MM.1S (cell line): ENCODE measurements around the gene INPP5F.

ENCODE experiments used
- DNase-seq: peaks from one replicate; pipeline ENCODE4 v3.0.0-alpha.2; 2015
- H2AFZ ChIP-seq: fragments of 300-600 bp; sonication (generic); 2 replicates; pipeline ENCODE4 v1.6.0; 2016; ENCODE audit warnings: antibody characterized with exemption, low read length
- H3F3A ChIP-seq: fragments of 300-600 bp; sonication (generic); 2 replicates; pipeline ENCODE4 v1.6.1; 2016; ENCODE audit warnings: mild to moderate bottlenecking, antibody characterized with exemption, low read length, moderate library complexity, mixed read lengths; ENCODE audit not compliant: insufficient read depth
- H3K27ac ChIP-seq: fragments of 300-600 bp; sonication (generic); 2 replicates; pipeline ENCODE4 v1.5.1; 2016; ENCODE audit warnings: mild to moderate bottlenecking, low read length
- H3K27me3 ChIP-seq: fragments of 300-600 bp; sonication (generic); replicated peaks from 2 replicates; pipeline ENCODE4 v1.6.0; 2016; ENCODE audit warnings: low read length; ENCODE audit not compliant: insufficient read depth
- H3K36me3 ChIP-seq: fragments of 300-600 bp; sonication (generic); replicated peaks from 2 replicates; pipeline ENCODE4 v1.6.1; 2016; ENCODE audit warnings: mild to moderate bottlenecking, low read length, mixed read lengths; ENCODE audit not compliant: insufficient read depth
- H3K4me1 ChIP-seq: fragments of 300-600 bp; sonication (generic); 2 replicates; pipeline ENCODE4 v1.6.1; 2016; ENCODE audit warnings: low read length, mixed read lengths
- H3K4me2 ChIP-seq: fragments of 300-600 bp; sonication (generic); 2 replicates; pipeline ENCODE4 v1.6.0; 2016; ENCODE audit warnings: low read depth, low read length
- H3K4me3 ChIP-seq: fragments of 300-600 bp; sonication (generic); 2 replicates; pipeline ENCODE4 v1.5.1; 2016; ENCODE audit warnings: low read length, mixed read lengths
- H3K79me2 ChIP-seq: fragments of 300-600 bp; sonication (generic); 2 replicates; pipeline ENCODE4 v1.6.1; 2016; ENCODE audit warnings: mixed run types, low read length, mixed read lengths
- H3K9ac ChIP-seq: fragments of 300-600 bp; sonication (generic); 2 replicates; pipeline ENCODE4 v1.6.1; 2016; ENCODE audit warnings: low read length, mixed read lengths
- H3K9me2 ChIP-seq: fragments of 300-600 bp; sonication (generic); replicated peaks from 2 replicates; pipeline ENCODE4 v1.6.1; 2016; ENCODE audit warnings: mild to moderate bottlenecking, low read length, mixed read lengths; ENCODE audit not compliant: insufficient read depth
- H3K9me3 ChIP-seq: fragments of 300-600 bp; sonication (generic); replicated peaks from 2 replicates; pipeline ENCODE4 v1.6.1; 2016; ENCODE audit warnings: mild to moderate bottlenecking, low read length, mixed read lengths; ENCODE audit not compliant: insufficient read depth
- H4K20me1 ChIP-seq: fragments of 300-600 bp; sonication (generic); 2 replicates; pipeline ENCODE4 v1.6.1; 2016; ENCODE audit warnings: mild to moderate bottlenecking, low read length, moderate library complexity, mixed read lengths; ENCODE audit not compliant: insufficient read depth
- EZH2 ChIP-seq: fragments of 300-600 bp; sonication (generic); optimal IDR thresholded peaks from 2 replicates; pipeline ENCODE3; 2017; ENCODE audit warnings: low read depth, mild to moderate bottlenecking, antibody characterized with exemption, low read length, mixed read lengths
- EZH2phosphoT487 ChIP-seq: fragments of 300-600 bp; sonication (generic); IDR thresholded peaks from 2 replicates; pipeline ENCODE4 v1.6.1; 2018; ENCODE audit warnings: antibody characterized with exemption, low read length
- TF ChIP-seq, protein P1 (sequence below): fragments of 300-600 bp; sonication (generic); IDR thresholded peaks from 2 replicates; pipeline ENCODE4 v1.5.1; 2016; ENCODE audit warnings: antibody characterized with exemption, low read length, mixed read lengths

INPP5F gene

DNA sequence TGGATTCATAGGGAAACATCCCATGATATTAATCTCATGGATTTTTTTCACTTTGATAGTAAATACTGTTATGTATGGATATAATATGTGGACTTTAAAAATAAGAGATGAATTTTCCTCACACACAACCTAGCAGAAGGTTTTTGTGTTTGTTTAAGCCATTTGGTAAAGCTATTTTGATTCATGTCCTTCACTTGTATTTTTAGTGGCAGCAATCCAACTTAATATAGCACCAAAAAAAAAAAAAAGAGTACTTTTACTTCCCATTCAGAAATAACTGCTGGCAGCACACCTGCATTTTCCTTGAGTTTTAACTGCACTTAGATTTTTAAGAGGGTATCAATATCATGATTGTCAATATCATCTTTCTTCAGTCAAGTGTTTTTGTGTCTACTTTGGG lies 86.8 kb downstream of the INPP5F start:
- Histone ChIP-seq H3K9me2 (no peaks in the 10 kb centered on the region), H3K4me3 (no peak overlapping the region), H3K9me3 (no peaks in the 10 kb centered on the region), H4K20me1 (no peaks in the 10 kb centered on the region), H3K79me2 (no peaks in the 10 kb centered on the region), H3K9ac (no peak overlapping the region), H2AFZ (no peak overlapping the region), H3K4me1 (peaks cover 14% of the 10 kb centered on the region), H3K27me3 (no peaks in the 10 kb centered on the region), H3K27ac (no peak overlapping the region), H3K4me2 (no peak overlapping the region), H3K36me3 (no peaks in the 10 kb centered on the region; the same call in 1 of the 2 replicates), H3F3A (peaks cover 9% of the 10 kb centered on the region)
- no peak for DNase-seq
- TF ChIP-seq EZH2 (no peak), EZH2phosphoT487 (no peak)
- TF ChIP-seq, protein P1, sequence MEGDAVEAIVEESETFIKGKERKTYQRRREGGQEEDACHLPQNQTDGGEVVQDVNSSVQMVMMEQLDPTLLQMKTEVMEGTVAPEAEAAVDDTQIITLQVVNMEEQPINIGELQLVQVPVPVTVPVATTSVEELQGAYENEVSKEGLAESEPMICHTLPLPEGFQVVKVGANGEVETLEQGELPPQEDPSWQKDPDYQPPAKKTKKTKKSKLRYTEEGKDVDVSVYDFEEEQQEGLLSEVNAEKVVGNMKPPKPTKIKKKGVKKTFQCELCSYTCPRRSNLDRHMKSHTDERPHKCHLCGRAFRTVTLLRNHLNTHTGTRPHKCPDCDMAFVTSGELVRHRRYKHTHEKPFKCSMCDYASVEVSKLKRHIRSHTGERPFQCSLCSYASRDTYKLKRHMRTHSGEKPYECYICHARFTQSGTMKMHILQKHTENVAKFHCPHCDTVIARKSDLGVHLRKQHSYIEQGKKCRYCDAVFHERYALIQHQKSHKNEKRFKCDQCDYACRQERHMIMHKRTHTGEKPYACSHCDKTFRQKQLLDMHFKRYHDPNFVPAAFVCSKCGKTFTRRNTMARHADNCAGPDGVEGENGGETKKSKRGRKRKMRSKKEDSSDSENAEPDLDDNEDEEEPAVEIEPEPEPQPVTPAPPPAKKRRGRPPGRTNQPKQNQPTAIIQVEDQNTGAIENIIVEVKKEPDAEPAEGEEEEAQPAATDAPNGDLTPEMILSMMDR = no peak

DNA sequence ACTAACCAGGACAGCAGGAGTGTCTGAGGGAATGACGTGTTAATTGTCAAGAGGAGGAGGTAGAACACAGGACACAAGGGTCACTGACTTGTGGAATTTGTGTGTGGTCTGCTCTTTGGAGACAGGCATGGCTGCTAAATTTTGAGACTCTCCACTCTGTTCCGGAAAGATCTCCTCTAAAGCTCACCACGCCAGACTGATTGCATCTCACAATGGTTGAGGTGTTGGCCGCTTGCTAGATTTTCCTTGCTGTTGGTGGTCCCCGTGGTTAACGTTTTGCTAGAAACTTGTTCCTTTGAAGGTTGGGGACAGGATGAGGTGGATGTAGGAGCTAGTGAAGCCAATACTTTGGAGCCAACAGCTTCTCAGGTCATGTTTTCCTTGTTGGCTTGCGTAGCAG lies 89.8 kb downstream of the INPP5F start:
- TF ChIP-seq EZH2 = no peak
- TF ChIP-seq, protein P1 = no peak
- Histone ChIP-seq H3K4me2 (no peak overlapping the region), H3K79me2 (no peaks in the 10 kb centered on the region), H3K36me3 (no peaks in the 10 kb centered on the region; the same call in 1 of the 2 replicates), H3K27ac (no peak overlapping the region), H3F3A (no peaks in the 10 kb centered on the region), H3K9ac (no peak overlapping the region), H3K4me1 (peaks cover 6% of the 10 kb centered on the region; the same call in 1 of the 2 replicates), H3K9me2 (no peaks in the 10 kb centered on the region), H3K27me3 (no peaks in the 10 kb centered on the region), H3K9me3 (no peaks in the 10 kb centered on the region), H3K4me3 (no peak overlapping the region), H4K20me1 (no peaks in the 10 kb centered on the region), H2AFZ (no peak overlapping the region)
- DNase-seq = no peak

DNA sequence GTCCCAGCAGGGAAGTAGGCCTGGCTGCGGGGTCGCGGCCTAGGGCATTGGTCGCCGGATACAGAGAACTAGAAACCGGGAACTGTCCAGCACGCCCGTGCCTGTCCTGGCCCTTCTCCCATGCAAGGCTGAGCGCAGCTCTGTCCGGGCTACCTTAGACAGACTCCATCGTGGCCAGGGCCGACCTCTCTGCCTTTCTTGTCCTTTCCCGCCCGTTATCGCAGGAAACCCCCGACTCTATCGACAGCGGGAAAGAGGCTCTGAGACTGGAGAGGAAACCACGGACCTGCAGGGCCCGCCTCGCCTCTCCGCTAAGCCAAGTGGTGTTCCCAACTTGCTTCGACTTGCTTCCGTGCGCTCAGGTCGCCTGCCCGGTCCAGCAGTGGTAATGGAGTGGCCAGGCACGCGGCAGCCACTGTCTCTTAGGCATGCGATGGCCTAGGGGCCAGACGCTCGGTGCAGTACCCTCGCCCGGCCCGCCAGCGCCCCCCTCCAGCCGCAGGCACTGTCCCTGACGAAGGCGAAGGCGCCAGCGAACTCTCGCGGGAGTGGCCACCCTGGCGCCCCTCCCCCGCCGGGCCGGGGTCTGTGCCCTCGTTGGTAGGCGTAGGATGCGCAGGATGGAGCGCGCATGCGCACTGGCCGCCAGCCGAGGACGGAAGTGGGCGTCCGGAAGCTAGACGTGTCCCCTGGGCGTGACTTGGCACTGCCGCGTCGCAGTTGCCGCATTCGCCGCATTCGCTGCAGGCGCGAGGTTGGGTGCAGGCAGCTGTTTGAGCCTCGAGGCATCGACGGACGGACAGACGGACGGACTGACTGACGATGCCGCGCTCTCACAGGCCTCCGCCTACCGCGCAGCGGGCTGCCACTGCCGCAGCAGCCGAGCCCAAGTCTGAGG lies 92.4 kb downstream of the INPP5F start:
- H3K9me3 ChIP-seq = no peaks in the 10 kb centered on the region
- no peak overlapping the region for H2AFZ ChIP-seq
- no peak overlapping the region for H3K4me2 ChIP-seq
- H3F3A ChIP-seq = no peaks in the 10 kb centered on the region
- H3K9ac ChIP-seq = no peak overlapping the region
- no peaks in the 10 kb centered on the region for H4K20me1 ChIP-seq
- no peak for DNase-seq
- no peaks in the 10 kb centered on the region for H3K27me3 ChIP-seq
- H3K4me3 ChIP-seq = no peak overlapping the region
- H3K27ac ChIP-seq = no peak overlapping the region
- no peaks in the 10 kb centered on the region for H3K9me2 ChIP-seq
- H3K79me2 ChIP-seq = no peaks in the 10 kb centered on the region
- no peaks in the 10 kb centered on the region for H3K36me3 ChIP-seq
- H3K4me1 ChIP-seq = no peaks in the 10 kb centered on the region
- TF ChIP-seq EZH2 (no peak), EZH2phosphoT487 (no peak)
- TF ChIP-seq, protein P1 = no peak
